Activated CD8-positive, alpha-beta memory T cell treated with anti-CD3 and anti-CD28 coated beads for 1 hour (primary cell): Measurements from ENCODE around the gene XBP1.
A peak's percentile ranks its signal among the peaks of the same experiment; 100 is the strongest.
"Not testable (repeated sequence)": the region's sequence is repeated elsewhere in the genome, so short reads cannot be mapped to it uniquely, and the experiment has no call there.

Experiments used
- DNase-seq, 2 donors: peaks; one replicate each; pipeline ENCODE4 v3.0.0-alpha.2; 2020; ENCODE audit warnings: low read depth in 1 of 2; ENCODE audit errors: extremely low read depth in 1 of 2

The XBP1 gene

GRCh38 chr22:28819253-28820096, 19.1 kb upstream of the XBP1 start:
- DNase-seq = no peak

- no peak for DNase-seq
Observed at GRCh38 chr22:28817919-28818859, 17.8 kb upstream of the XBP1 start.

GRCh38 chr22:28817064-28817463, 16.7 kb upstream of the XBP1 start:
- DNase-seq = no peak

GRCh38 chr22:28815729-28816128, 15.4 kb upstream of the XBP1 start:
- DNase-seq = no peak

- no peak for DNase-seq
Observed at GRCh38 chr22:28815111-28815510, 14.7 kb upstream of the XBP1 start.

GRCh38 chr22:28813772-28814518, 13.6 kb upstream of the XBP1 start:
- no peak for DNase-seq

- DNase-seq = no peak
Observed at GRCh38 chr22:28812516-28812915, 12.1 kb upstream of the XBP1 start.

GRCh38 chr22:28810821-28811491, 10.6 kb upstream of the XBP1 start:
- DNase-seq = no peak

GRCh38 chr22:28808716-28809355, 8.5 kb upstream of the XBP1 start:
- no peak for DNase-seq

- DNase-seq = not testable (repeated sequence)
Observed at GRCh38 chr22:28805426-28805825, 5.1 kb upstream of the XBP1 start.

GRCh38 chr22:28802595-28803123, 2.3 kb upstream of the XBP1 start:
- no peak for DNase-seq

GRCh38 chr22:28801845-28802594, 1.7 kb upstream of the XBP1 start:
- no peak for DNase-seq

GRCh38 chr22:28799606-28800307, 612 bp downstream of the XBP1 start:
- DNase-seq = peak in 1 of 2 donors; percentile 21

GRCh38 chr22:28798810-28799605, 1.4 kb downstream of the XBP1 start:
- no peak for DNase-seq

- DNase-seq = no peak
Observed at GRCh38 chr22:28795932-28796856, 4.2 kb downstream of the XBP1 start.

- no peak for DNase-seq
Observed at GRCh38 chr22:28795071-28795693, 5.2 kb downstream of the XBP1 start.
